ENCODE measurements around the gene OSBPL2.

The OSBPL2 gene

GRCh38 chr20:62237801-62238568 is at the start of gene OSBPL2:
Gene OSBPL2, plus strand, starts transcription at chr20:62238521. Its CDS starts 17,664 bp downstream, at chr20:62256185.
- peak; percentile 97 for DNase-seq

DNA sequence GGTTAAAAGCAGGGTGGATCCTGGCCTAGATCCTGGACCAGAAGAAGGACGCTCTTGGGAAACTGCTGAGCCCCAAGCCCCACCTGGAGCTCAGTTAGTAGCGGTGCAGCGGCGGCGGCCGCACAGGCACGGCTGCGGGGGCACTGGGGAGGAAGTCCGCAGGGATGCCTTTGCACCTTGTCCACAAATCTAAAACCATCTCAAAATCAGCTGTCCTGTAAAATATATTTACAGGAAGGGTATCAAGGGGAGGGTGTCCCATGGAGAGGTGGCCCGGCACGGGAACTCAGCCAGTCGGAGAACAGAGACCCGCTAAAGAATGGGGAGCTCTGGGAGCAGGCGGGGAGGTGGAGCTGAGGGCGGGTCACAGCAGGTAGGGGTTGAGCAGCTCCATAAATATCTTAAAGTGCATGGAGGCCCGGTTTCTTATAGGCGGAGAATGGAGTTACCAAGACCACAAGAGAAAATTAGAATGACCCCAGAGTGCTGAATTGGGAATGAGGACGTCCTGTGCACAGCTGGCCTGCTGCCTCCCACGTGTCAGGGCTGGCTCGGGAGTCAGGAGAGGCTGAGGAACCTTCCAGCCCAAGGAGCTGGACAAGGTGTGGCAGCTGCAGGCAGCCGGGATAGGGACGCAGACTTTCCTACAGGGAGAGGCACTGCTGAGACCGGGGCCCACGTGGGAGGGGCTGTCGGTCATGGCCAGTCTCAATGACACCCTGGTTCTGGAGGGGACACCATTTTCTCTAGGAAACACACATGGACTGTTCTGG is 47.5 kb upstream of the OSBPL2 start:
- DNase-seq = no peak

- DNase-seq = no peak
Measured at GRCh38 chr20:62191781-62192559, 46.4 kb upstream of the OSBPL2 start.

DNA sequence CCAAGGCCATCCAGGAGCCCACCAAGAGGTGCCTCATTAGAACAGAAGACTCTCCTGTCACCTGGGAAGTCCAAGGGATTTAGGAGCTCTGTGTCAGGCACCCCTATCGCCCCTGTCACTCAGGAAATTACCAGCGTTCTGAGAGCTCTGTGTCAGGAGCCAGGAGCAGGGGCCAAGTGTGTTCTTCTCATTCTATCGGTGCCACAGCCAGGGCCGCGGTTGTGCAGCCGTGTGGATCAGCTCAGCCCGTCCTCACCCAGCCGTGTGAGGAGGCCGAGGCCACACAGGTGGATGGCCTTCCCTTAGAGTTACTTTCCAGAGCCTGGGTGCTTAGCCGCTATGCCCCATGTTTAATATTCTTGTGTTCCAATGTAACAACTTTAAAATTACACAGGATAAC is 45.7 kb upstream of the OSBPL2 start:
- DNase-seq = no peak

- no peak for DNase-seq
Measured at GRCh38 chr20:62193079-62194025, 45.0 kb upstream of the OSBPL2 start.

GRCh38 chr20:62195075-62195405 is 43.3 kb upstream of the OSBPL2 start:
- no peak for DNase-seq

GRCh38 chr20:62195736-62196135 is 42.6 kb upstream of the OSBPL2 start:
- DNase-seq = no peak

GRCh38 chr20:62196286-62196685 is 42.0 kb upstream of the OSBPL2 start:
- no peak for DNase-seq

DNA sequence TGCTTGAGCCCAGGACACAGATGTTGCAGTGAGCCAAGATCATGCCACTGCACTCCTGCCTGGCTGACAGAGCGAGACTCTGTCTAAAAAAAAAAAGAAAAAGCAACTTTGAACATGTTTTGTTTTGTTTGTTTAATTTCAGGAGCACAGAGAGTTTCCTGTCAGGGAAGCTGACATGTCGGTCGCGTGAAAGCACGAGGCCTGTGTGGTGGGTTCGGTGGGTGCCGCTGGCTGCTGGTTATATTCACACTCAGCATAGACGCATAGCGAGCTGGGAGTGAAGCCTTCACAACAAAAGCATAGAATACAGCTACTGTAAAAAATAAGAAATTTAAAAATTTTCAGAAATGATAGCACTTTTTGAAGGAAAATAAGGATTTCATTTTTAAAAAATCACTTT is 41.0 kb upstream of the OSBPL2 start:
- no peak for DNase-seq

GRCh38 chr20:62197801-62198200 is 40.5 kb upstream of the OSBPL2 start:
- DNase-seq = no peak

GRCh38 chr20:62198496-62198895 is 39.8 kb upstream of the OSBPL2 start:
- DNase-seq = no peak

DNA sequence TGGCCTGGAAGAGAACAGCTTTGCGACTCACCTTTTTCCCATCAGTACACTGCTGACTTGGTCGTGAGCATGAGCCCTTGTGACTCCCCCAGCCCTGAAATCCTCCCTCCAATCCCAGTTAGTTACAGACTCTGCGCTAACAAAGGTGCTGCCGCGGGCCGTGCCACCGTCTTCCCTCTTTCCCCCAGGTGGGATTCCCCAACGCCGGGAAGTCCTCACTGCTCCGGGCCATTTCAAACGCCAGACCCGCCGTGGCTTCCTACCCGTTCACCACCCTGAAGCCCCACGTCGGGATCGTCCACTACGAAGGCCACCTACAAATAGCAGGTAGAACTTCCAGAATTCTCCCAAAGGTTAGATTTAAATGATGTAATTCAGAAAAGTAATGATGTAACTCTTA is 39.4 kb upstream of the OSBPL2 start:
- no peak for DNase-seq

GRCh38 chr20:62200491-62201172 is 37.7 kb upstream of the OSBPL2 start:
- no peak for DNase-seq

- no peak for DNase-seq
Measured at GRCh38 chr20:62201173-62202082, 36.9 kb upstream of the OSBPL2 start.

DNA sequence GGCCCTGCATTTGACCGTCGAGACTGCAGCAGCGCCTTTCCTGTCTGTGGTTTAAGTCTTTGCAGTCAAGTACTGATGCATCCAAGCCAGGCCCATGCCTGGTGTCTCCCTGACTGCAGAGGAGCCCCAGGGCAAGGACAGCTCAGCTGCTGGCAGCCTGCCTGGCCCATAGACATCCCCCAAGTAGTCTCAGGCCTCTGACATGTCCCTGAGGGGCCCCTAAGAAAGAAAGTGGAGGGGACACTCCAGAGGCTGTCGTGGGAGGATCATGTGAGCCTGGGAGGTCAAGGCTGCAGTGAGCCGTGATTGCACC is 36.3 kb upstream of the OSBPL2 start:
- DNase-seq = no peak

GRCh38 chr20:62202676-62203377 is 35.5 kb upstream of the OSBPL2 start:
- no peak for DNase-seq

GRCh38 chr20:62203378-62204030 is 34.8 kb upstream of the OSBPL2 start:
- no peak for DNase-seq

- no peak for DNase-seq
Measured at GRCh38 chr20:62205618-62206387, 32.5 kb upstream of the OSBPL2 start.

DNA sequence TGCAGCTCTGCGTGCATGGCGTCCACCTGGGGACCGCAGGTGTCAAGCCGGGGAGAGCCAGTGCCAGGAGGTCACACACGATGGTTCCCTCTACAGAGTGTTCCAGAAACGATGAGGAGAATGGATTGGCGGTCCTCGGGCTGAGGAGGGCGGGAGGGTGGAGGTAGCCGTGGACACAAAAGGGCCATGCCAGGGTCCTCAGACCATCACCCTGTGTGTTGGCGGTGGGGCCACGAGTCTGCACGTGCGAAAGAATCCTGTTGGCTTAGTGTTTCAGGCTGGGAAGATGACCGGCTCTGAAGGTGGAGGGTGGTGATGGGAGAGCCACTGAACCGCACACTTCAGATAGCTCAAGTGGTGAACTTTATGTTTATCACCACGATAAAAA is 31.9 kb upstream of the OSBPL2 start:
- no peak for DNase-seq

Measured in NCI-H1105 treated with DMSO at 0.1 percent for 48 hours (cell line).